ENCODE data around the gene BNC2. TPM values are rescaled to one million over a fixed set of nuclear protein-coding genes. Genes with fewer than 3 reads are reported as not detected.

BNC2 gene
- total RNA-seq, 2 experiments from 2014 or later = not detected

- Histone ChIP-seq H3K27me3 (ENCODE audit: control insufficient read depth in 1 of 2, insufficient read depth in 2 of 2, low read length in 2 of 2) (no peaks in the 10 kb centered on the region), H3K4me1 (ENCODE audit: insufficient read depth, low read length) (no peaks in the 10 kb centered on the region), H3K4me3 (ENCODE audit: low read length) (no peak overlapping the region), H3K9me3 (ENCODE audit: control insufficient read depth in 1 of 2, insufficient read depth in 1 of 2, low read length in 2 of 2) (peaks cover 0 to 13% of the 10 kb centered on the region in 2 experiments), H3K36me3 (ENCODE audit: insufficient read depth, low read length) (no peaks in the 10 kb centered on the region), H3K27ac (ENCODE audit: low read depth in 1 of 2, low read length in 2 of 2) (no peak overlapping the region)
- Mint-ChIP-seq H3K27me3 (no peaks in the 10 kb centered on the region), H3K4me3 (no peak overlapping the region), H3K27ac (no peak overlapping the region), H3K9me3 (no peaks in the 10 kb centered on the region), H3K36me3 (ENCODE audit: low read depth) (no peaks in the 10 kb centered on the region), H3K4me1 (ENCODE audit: low read depth) (no peaks in the 10 kb centered on the region)
- ChIA-PET CTCF (no interaction called here), POLR2A (no interaction called here)
- DNase-seq (no peak), ATAC-seq (ENCODE audit: poor library complexity) (no peak)
- intact Hi-C loops (cut with DNase I, micrococcal nuclease) = no loop called here
- no peak for TF ChIP-seq CTCF (IDR thresholded peaks at IDR 0.05)
Measured at GRCh38 chr9:16593746-16594145, 276.7 kb downstream of the BNC2 start.

GRCh38 chr9:16591092-16591491 lies 279.4 kb downstream of the BNC2 start:
- no peak overlapping the region for H3K4me3 Mint-ChIP-seq
- no peak overlapping the region for H3K27ac Mint-ChIP-seq
- H3K4me3 ChIP-seq (ENCODE audit: low read length) = no peak overlapping the region
- H3K9me3 Mint-ChIP-seq = no peaks in the 10 kb centered on the region
- no peaks in the 10 kb centered on the region for H3K4me1 ChIP-seq (ENCODE audit: insufficient read depth, low read length)
- H3K27me3 ChIP-seq (ENCODE audit: control insufficient read depth in 1 of 2, insufficient read depth in 2 of 2, low read length in 2 of 2) = no peaks in the 10 kb centered on the region
- intact Hi-C loops (cut with DNase I, micrococcal nuclease) = no loop called here
- no peaks in the 10 kb centered on the region for H3K36me3 Mint-ChIP-seq (ENCODE audit: low read depth)
- POLR2A ChIA-PET = no interaction called here
- no peak overlapping the region for H3K27ac ChIP-seq (ENCODE audit: low read depth in 1 of 2, low read length in 2 of 2)
- peaks cover 0 to 13% of the 10 kb centered on the region in 2 experiments for H3K9me3 ChIP-seq (ENCODE audit: control insufficient read depth in 1 of 2, insufficient read depth in 1 of 2, low read length in 2 of 2)
- H3K36me3 ChIP-seq (ENCODE audit: insufficient read depth, low read length) = no peaks in the 10 kb centered on the region
- TF ChIP-seq CTCF (IDR thresholded peaks at IDR 0.05) = no peak
- no peak for DNase-seq
- no peaks in the 10 kb centered on the region for H3K27me3 Mint-ChIP-seq
- H3K4me1 Mint-ChIP-seq (ENCODE audit: low read depth) = no peaks in the 10 kb centered on the region
- ATAC-seq (ENCODE audit: poor library complexity) = no peak
- CTCF ChIA-PET = no interaction called here

- no peaks in the 10 kb centered on the region for H3K27me3 Mint-ChIP-seq
- Histone ChIP-seq H3K4me1 (ENCODE audit: insufficient read depth, low read length) (no peaks in the 10 kb centered on the region), H3K27me3 (ENCODE audit: control insufficient read depth in 1 of 2, insufficient read depth in 2 of 2, low read length in 2 of 2) (no peaks in the 10 kb centered on the region), H3K27ac (ENCODE audit: low read depth in 1 of 2, low read length in 2 of 2) (no peak overlapping the region), H3K4me3 (ENCODE audit: low read length) (no peak overlapping the region), H3K9me3 (ENCODE audit: control insufficient read depth in 1 of 2, insufficient read depth in 1 of 2, low read length in 2 of 2) (peaks cover 0 to 17% of the 10 kb centered on the region in 2 experiments), H3K36me3 (ENCODE audit: insufficient read depth, low read length) (no peaks in the 10 kb centered on the region)
- no peaks in the 10 kb centered on the region for H3K4me1 Mint-ChIP-seq (ENCODE audit: low read depth)
- no peak for ATAC-seq (ENCODE audit: poor library complexity)
- intact Hi-C loops (cut with DNase I, micrococcal nuclease) = no loop called here
- H3K36me3 Mint-ChIP-seq (ENCODE audit: low read depth) = no peaks in the 10 kb centered on the region
- H3K9me3 Mint-ChIP-seq = no peaks in the 10 kb centered on the region
- no peak overlapping the region for H3K4me3 Mint-ChIP-seq
- no peak for DNase-seq
- CTCF ChIA-PET = no interaction called here
- TF ChIP-seq CTCF (IDR thresholded peaks at IDR 0.05) = no peak
- no peak overlapping the region for H3K27ac Mint-ChIP-seq
- POLR2A ChIA-PET = no interaction called here
Measured at GRCh38 chr9:16585591-16585990, 284.9 kb downstream of the BNC2 start.
